Endothelial cell of umbilical vein (primary cell): Measurements from ENCODE around the gene FAM114A1. TPM values are rescaled to one million over a fixed set of nuclear protein-coding genes. Genes with fewer than 3 reads are reported as not detected.

ENCODE experiments used
- BruUV-seq: library from RNA; stranded (reverse); fragments of 400-500 nt; replicated peaks from 2 replicates; lab custom pipeline; 2021; lab: Mats Ljungman, UMichigan
- CTCF ChIA-PET: fragments of 300-600, 350-600 bp; sonication (Branson Sonifier 250); formaldehyde crosslinking; loops from one replicate; lab custom pipeline; 2021; ENCODE audit warnings: antibody characterized with exemption, inconsistent platforms; lab: Charles Lee
- POLR2A ChIA-PET: fragments of 300-600, 350-600 bp; sonication (Branson Sonifier 250); formaldehyde crosslinking; loops from one replicate; lab custom pipeline; 2021; ENCODE audit warnings: antibody characterized with exemption, inconsistent platforms; lab: Charles Lee
- DNase-seq: peaks from one replicate; pipeline ENCODE4 v3.0.0-alpha.2; 2011; ENCODE audit warnings: low read depth, low spot score
- FAIRE-seq: peaks from 2 replicates; lab custom pipeline; 2011; peaks lifted over from hg19 to GRCh38; lab: Jason Lieb, UNC
- H2AFZ ChIP-seq: 2 replicates; pipeline ENCODE4 v1.6.0; 2012; ENCODE audit warnings: low read depth, low read length, control low read depth, inconsistent platforms
- H3K27ac ChIP-seq: 2 replicates; pipeline ENCODE4 v1.5.1; 2011; ENCODE audit warnings: low read depth, mild to moderate bottlenecking, control low read depth, low read length, moderate library complexity; ENCODE audit not compliant: insufficient read depth
- H3K27me3 ChIP-seq, 2 experiments: 2 replicates each; pipeline versions ENCODE4 v1.6.0 to v1.6.1; 2011; ENCODE audit warnings: low read length in 2 of 2, mixed read lengths in 1 of 2; ENCODE audit not compliant: control insufficient read depth in 2 of 2, insufficient read depth in 2 of 2
- H3K36me3 ChIP-seq, 2 experiments: 2 replicates in 1 of 2; 3 replicates in 1 of 2; pipeline ENCODE4 v1.5.1; 2011; ENCODE audit warnings: low read length in 2 of 2, mild to moderate bottlenecking in 1 of 2, moderate library complexity in 1 of 2; ENCODE audit not compliant: control insufficient read depth in 2 of 2, insufficient read depth in 2 of 2; ENCODE audit errors: extremely low read depth in 1 of 2
- H3K4me1 ChIP-seq: 3 replicates; pipeline ENCODE4 v1.5.1; 2011; ENCODE audit warnings: mild to moderate bottlenecking, low read length; ENCODE audit not compliant: control insufficient read depth, insufficient read depth; ENCODE audit errors: extremely low read depth
- H3K4me2 ChIP-seq: 2 replicates; pipeline ENCODE4 v1.6.1; 2011; ENCODE audit warnings: low read length, control low read depth, mixed read lengths; ENCODE audit not compliant: insufficient read depth
- H3K4me3 ChIP-seq, 3 experiments: fragments of 200-600 bp in 1 of 3; sonication (generic), shearing (Covaris generic) in 1 of 3; replicated peaks in 1 of 3; 2 replicates each; pipeline ENCODE4 v1.5.1; 2011 to 2016; ENCODE audit warnings: control low read depth in 3 of 3, low read length in 3 of 3, mild to moderate bottlenecking in 2 of 3, inconsistent platforms in 1 of 3, low read depth in 1 of 3, moderate library complexity in 1 of 3; ENCODE audit not compliant: insufficient read depth in 1 of 3
- H3K79me2 ChIP-seq: 2 replicates; pipeline ENCODE4 v1.6.0; 2012; ENCODE audit warnings: low read length, inconsistent platforms; ENCODE audit not compliant: control insufficient read depth, insufficient read depth
- H3K9ac ChIP-seq: replicated peaks from 2 replicates; pipeline ENCODE3; 2011; ENCODE audit warnings: low read length, control low read depth; ENCODE audit not compliant: insufficient read depth; ENCODE audit errors: extremely low read depth
- H3K9me1 ChIP-seq: replicated peaks from 3 replicates; pipeline ENCODE4 v1.6.0; 2011; ENCODE audit warnings: mild to moderate bottlenecking, low read length; ENCODE audit not compliant: control insufficient read depth, insufficient read depth; ENCODE audit errors: extremely low read depth
- H3K9me3 ChIP-seq: replicated peaks from 2 replicates; pipeline ENCODE4 v1.5.1; 2012; ENCODE audit warnings: low read length, inconsistent platforms; ENCODE audit not compliant: control insufficient read depth, insufficient read depth
- H4K20me1 ChIP-seq: replicated peaks from 2 replicates; pipeline ENCODE3; 2011; ENCODE audit warnings: mild to moderate bottlenecking, low read length; ENCODE audit not compliant: control insufficient read depth, insufficient read depth; ENCODE audit errors: extremely low read depth
- CTCF ChIP-seq, 2 donors: IDR thresholded peaks; 1 replicate in 1 of 2; 2 replicates in 1 of 2; pipeline ENCODE4 v1.5.1; 2011; ENCODE audit warnings: low read length in 2 of 2, mild to moderate bottlenecking in 2 of 2, moderate library complexity in 2 of 2, control low read depth in 1 of 2, inconsistent platforms in 1 of 2, low read depth in 1 of 2; ENCODE audit not compliant: insufficient read depth in 1 of 2; ENCODE audit errors: extremely low read depth in 1 of 2
- EZH2 ChIP-seq: IDR thresholded peaks from 2 replicates; pipeline ENCODE4 v1.6.1; 2012; ENCODE audit warnings: borderline replicate concordance, low read depth, mild to moderate bottlenecking, moderate library complexity, low read length, inconsistent platforms; ENCODE audit not compliant: severe bottlenecking
- FOS ChIP-seq: IDR thresholded peaks from 2 replicates; pipeline ENCODE4 v1.6.1; 2011; ENCODE audit warnings: mild to moderate bottlenecking, low read length, moderate library complexity, borderline replicate concordance; ENCODE audit not compliant: insufficient read depth
- GATA2 ChIP-seq: IDR thresholded peaks from 2 replicates; pipeline ENCODE4 v1.7.0; 2011; ENCODE audit warnings: low read depth, mild to moderate bottlenecking, moderate library complexity, mixed read lengths, low read length; ENCODE audit not compliant: insufficient read length, insufficient read depth
- JUN ChIP-seq: IDR thresholded peaks from 2 replicates; pipeline ENCODE4 v1.6.1; 2011; ENCODE audit warnings: borderline replicate concordance, low read depth; ENCODE audit not compliant: insufficient read length, insufficient read depth
- MAX ChIP-seq: IDR thresholded peaks from 2 replicates; pipeline ENCODE4 v1.6.1; 2011; ENCODE audit not compliant: insufficient read depth, insufficient read length
- MYC ChIP-seq: IDR thresholded peaks from one replicate; pipeline ENCODE4 v1.6.1; 2011; ENCODE audit warnings: mild to moderate bottlenecking, low read depth, low read length
- POLR2A ChIP-seq: IDR thresholded peaks from 2 replicates; pipeline ENCODE4 v1.6.1; 2012; ENCODE audit warnings: low read depth, mild to moderate bottlenecking, control low read depth, low read length
- POLR2AphosphoS5 ChIP-seq: IDR thresholded peaks from 2 replicates; pipeline ENCODE4 v1.6.1; 2012; ENCODE audit warnings: low read depth, mild to moderate bottlenecking, control low read depth, low read length, moderate library complexity; ENCODE audit not compliant: insufficient read depth
- dilution Hi-C: fragments of 300-500 bp; cut with MboI; formaldehyde crosslinking; loops from one replicate; pipeline ENCODE4 v1.15.0; 2019; ENCODE audit warnings: low sequenced_read_pairs; ENCODE audit not compliant: extremely low pct_ligation_motif_present
- intact Hi-C: fragments of 100-400 bp; cut with micrococcal nuclease; formaldehyde crosslinking; loops from one replicate; pipeline ENCODE4 v1.10.0; 2022
- polyA plus RNA-seq, 4 experiments: library from polyadenylated mRNA; depleted of rRNA in 3 of 4; stranded (reverse) in 3 of 4; unstranded in 1 of 4; fragments of >200 nt; gene quantifications; 2 replicates each; pipeline versions ENCODE4 v1.2.1 to v1.2.3, GENCODE V29; 2011 to 2012; ENCODE audit warnings: missing spikeins in 1 of 4
- total RNA-seq: library from RNA; stranded (reverse); gene quantifications from 2 replicates; pipeline ENCODE4 v1.2.3, GENCODE V29; 2021

Gene FAM114A1
- total and polyA plus RNA-seq, 2 donors (not counting 3 experiments of a cell fraction or from before 2014, with no cell fraction given), result 99.2 to 118 TPM

GRCh38 chr4:38943343-38943742, 75.7 kb downstream of the FAM114A1 start:
- no peak overlapping the region for H2AFZ ChIP-seq
- no peak overlapping the region for H3K4me2 ChIP-seq
- H3K9ac ChIP-seq, result no peak overlapping the region
- intact Hi-C loops, result loop anchor here (10.0 kb wide), 1 partner anchor 191 kb away; no protein-coding TSS in a partner anchor
- CTCF ChIA-PET, result interaction anchor here (1.3 kb wide), 1 partner anchor 191 kb away, joined by 8 read pairs; no protein-coding TSS in a partner anchor
- H3K9me3 ChIP-seq, result no peaks in the 10 kb centered on the region
- dilution Hi-C loops, result no loop called here
- POLR2A ChIA-PET, result interaction anchor here (0.7 kb wide), 1 partner anchor 1243 kb away, joined by 4 read pairs; no protein-coding TSS in a partner anchor
- FAIRE-seq (no peak), DNase-seq (no peak)
- no peak overlapping the region for H3K27ac ChIP-seq
- BruUV-seq, result no TSS peak
- no peaks in the 10 kb centered on the region for H3K4me1 ChIP-seq
- H4K20me1 ChIP-seq, result no peaks in the 10 kb centered on the region
- TF ChIP-seq GATA2 (no peak), POLR2AphosphoS5 (no peak), POLR2A (no peak), FOS (no peak), CTCF (IDR thresholded peaks at IDR 0.05; ENCODE audit: extremely low read depth in 1 of 2, insufficient read depth in 1 of 2, low read depth in 1 of 2, low read length in 2 of 2) (no peak), EZH2 (no peak), JUN (no peak), MAX (no peak), MYC (no peak)
- H3K79me2 ChIP-seq, result no peaks in the 10 kb centered on the region
- no peaks in the 10 kb centered on the region for H3K27me3 ChIP-seq
- H3K4me3 ChIP-seq, result no peak overlapping the region
- no peaks in the 10 kb centered on the region for H3K9me1 ChIP-seq
- peaks cover 8 to 21% of the 10 kb centered on the region in 2 experiments for H3K36me3 ChIP-seq
